KOPT-K1 (cell line): ENCODE results near the gene SPTBN2.

Experiments
- H3K27ac ChIP-seq: fragments of 200-600 bp; sonication (generic); 2 replicates; pipeline ENCODE4 v1.5.1; 2016; ENCODE audit warnings: antibody characterized with exemption, mild to moderate bottlenecking, low read depth, low read length; ENCODE audit not compliant: poor library complexity, severe bottlenecking
- H3K36me3 ChIP-seq: fragments of 200-600 bp; sonication (generic); 2 replicates; pipeline ENCODE4 v1.5.1; 2017; ENCODE audit warnings: antibody characterized with exemption, mild to moderate bottlenecking, low read length, moderate library complexity; ENCODE audit not compliant: insufficient read depth
- H3K9me3 ChIP-seq: fragments of 200-600 bp; sonication (generic); 2 replicates; pipeline ENCODE4 v1.5.1; 2017; ENCODE audit warnings: antibody characterized with exemption, low read length, mild to moderate bottlenecking; ENCODE audit not compliant: insufficient read depth, poor library complexity, severe bottlenecking

The SPTBN2 gene

GRCh38 chr11:66686801-66687750 is 41.9 kb downstream of the SPTBN2 start:
- Histone ChIP-seq H3K9me3 (no peaks in the 10 kb centered on the region), H3K27ac (no peak overlapping the region), H3K36me3 (peaks cover 67% of the 10 kb centered on the region; the same call in 1 of the 2 replicates)

- Histone ChIP-seq H3K36me3 (peaks cover 58% of the 10 kb centered on the region; the same call in 1 of the 2 replicates), H3K27ac (no peak overlapping the region), H3K9me3 (no peaks in the 10 kb centered on the region)
These were observed 42.8 kb downstream of the SPTBN2 start for GRCh38 chr11:66686100-66686785.

DNA sequence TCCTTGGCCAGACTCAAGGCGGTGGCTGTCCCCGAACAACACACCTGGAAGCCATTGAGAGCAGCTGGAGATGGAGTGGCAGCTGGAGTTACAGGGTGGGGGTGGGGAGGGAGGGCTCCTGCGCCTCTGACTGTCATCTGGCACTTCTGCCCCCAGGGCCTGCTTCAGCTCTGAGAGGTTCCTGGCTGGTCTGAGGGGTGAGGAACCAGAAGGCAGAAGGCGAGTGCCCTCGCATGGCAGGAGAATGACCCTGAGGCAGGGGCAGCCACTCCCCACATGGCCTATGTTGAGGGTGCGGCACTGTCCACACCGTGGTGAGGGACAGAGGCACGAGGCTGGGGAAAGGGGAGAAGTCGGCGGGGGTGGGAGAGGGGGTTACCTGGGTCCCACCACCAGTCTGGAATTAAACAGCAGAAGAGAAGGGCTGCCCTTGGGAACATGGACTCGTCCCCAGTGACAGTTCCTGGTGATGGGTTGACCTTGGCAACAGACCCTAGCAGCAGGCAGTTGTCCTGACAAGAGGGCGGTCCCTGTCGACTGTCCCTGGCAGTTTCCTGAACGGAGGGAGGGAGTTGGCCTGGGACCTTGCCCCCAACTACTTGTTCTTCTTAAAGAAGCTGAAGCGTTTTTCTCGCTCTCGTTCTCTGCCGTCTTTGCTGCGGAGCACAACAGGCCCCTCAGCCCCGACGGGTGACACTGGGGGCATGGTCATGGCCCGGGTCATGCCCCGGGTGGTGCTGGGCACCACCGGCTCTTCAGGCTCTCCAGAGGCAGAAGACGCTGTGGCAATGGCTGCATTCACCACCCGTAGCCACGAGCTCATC is 43.5 kb downstream of the SPTBN2 start:
- H3K9me3 ChIP-seq, result no peaks in the 10 kb centered on the region
- peaks cover 55% of the 10 kb centered on the region; the same call in 1 of the 2 replicates for H3K36me3 ChIP-seq
- H3K27ac ChIP-seq, result no peak overlapping the region

- Histone ChIP-seq H3K36me3 (peaks cover 47% of the 10 kb centered on the region; the same call in 1 of the 2 replicates), H3K9me3 (no peaks in the 10 kb centered on the region), H3K27ac (no peak overlapping the region)
These were observed 44.4 kb downstream of the SPTBN2 start for GRCh38 chr11:66684635-66685034.

- Histone ChIP-seq H3K36me3 (peaks cover 41% of the 10 kb centered on the region; the same call in 1 of the 2 replicates), H3K9me3 (no peaks in the 10 kb centered on the region), H3K27ac (no peak overlapping the region)
These were observed 45.1 kb downstream of the SPTBN2 start for GRCh38 chr11:66683877-66684276.

DNA sequence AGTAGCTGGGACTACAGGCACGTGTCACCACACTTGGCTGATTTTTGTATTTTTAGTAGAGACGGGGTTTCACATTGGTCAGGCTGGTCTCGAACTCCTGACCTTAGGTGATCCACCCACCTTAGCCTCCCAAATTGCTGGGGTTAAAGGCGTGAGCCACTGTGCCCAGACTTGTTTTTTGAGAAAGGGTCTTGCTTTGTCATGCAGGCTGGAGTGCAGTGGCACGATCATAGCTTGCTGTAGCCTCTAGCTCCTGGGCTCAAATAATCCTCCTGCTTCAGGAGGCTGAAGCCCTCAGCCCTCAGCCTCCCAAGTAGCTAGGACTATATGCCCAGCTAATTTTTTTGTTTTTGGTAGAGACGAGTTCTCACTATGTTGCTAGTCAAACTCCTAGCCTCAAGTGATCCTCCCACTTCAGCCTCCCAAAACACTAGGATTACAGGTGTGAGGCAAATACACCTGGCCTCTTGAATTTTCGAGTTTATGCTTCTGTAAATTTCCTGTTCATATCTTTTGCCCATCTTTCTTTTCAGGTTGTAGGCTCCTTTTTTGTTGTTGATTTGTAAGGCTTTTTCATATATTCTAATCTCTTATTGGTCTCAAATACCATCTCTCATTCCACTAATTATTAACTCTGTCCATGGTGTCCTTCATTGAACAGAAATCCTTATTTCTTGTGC is 47.9 kb downstream of the SPTBN2 start:
- Histone ChIP-seq H3K9me3 (no peaks in the 10 kb centered on the region), H3K36me3 (peaks cover 14% of the 10 kb centered on the region; the same call in 1 of the 2 replicates)

DNA sequence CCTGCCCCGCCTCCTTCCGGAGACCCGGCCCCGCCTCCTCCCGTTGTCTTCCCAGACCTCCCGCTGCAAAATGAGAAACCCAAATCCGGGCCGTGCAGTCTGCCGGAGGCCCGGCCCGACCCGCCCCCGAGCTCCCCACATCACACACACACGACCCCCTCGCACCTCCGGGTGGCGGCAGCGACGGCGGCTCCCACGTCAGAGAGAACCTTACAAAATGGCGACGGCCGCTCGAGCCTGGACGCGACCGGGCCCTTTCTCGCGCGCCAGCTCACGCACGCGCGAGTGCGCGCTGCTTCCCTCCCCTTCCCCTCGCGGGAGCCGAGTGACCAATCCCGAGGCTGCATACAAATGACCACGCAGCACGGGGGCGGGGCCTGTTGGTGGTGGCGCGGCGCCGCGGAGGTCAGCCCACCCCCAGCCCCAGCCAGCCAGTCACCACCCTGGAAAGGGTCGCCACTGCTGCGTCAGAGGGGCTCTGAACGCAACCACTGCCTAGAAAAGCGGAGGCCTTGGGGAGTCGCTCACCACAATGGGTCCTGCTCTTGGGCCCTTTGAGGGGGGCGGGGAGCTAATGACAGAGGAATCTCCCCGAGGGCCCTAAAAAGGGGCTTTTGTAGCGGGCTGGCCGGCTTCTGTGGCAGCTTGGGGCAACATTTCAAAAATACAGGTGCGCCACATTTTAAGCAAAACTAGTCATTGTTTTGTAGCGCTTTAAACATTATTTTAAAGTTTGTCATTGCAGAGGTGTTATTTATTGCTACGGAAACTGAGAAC is 51.2 kb downstream of the SPTBN2 start, which contains the start of gene RBM4B:
TSS of gene RBM4B (minus strand) at position 289 of the 777 bp plus-strand sequence. CDS start 808 bp downstream, outside the sequence.
- H3K27ac ChIP-seq, result peak within 1 kb of the TSS; percentile 65
- peaks cover 12% of the 10 kb centered on the region for H3K36me3 ChIP-seq
- H3K9me3 ChIP-seq, result no peaks in the 10 kb centered on the region

More for the DNA sequence above, 47.9 kb downstream of the SPTBN2 start:
- H3K27ac ChIP-seq, result no peak overlapping the region

- Histone ChIP-seq H3K27ac (peak overlapping the region; percentile 65), H3K36me3 (peaks cover 12% of the 10 kb centered on the region), H3K9me3 (no peaks in the 10 kb centered on the region)
These were observed 52.0 kb downstream of the SPTBN2 start for GRCh38 chr11:66676931-66677598.

DNA sequence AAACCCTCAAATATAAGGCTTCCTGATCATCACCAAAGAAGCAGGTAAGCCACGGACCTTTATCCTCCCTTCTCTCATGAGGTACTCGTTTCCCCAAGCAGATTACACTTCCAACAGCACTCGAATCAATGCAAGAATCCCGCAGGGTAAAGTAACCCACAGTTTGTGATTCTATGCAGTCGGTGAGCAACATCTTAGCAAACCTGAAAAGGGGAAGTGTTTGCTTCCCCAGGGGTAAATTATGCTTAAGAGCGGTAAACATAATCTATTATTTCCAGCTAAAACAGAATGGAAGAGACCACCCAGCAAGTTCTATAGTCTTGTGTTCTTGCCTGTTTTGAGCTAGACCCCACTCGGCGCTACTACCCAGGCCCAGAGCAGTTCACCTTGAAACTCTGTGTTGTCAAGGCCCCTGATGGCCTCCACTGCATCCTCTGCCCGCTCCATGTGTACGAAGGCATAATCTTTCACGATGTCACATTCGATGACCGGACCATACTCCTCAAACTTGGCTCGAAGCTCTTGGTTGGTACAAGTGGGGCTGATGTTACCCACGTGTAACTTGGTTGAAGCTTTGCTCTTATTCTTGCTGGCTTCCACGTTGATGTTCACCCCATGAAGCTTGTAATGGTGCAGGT is 52.6 kb downstream of the SPTBN2 start:
- Histone ChIP-seq H3K27ac (peak overlapping the region; percentile 65), H3K9me3 (no peaks in the 10 kb centered on the region)

DNA sequence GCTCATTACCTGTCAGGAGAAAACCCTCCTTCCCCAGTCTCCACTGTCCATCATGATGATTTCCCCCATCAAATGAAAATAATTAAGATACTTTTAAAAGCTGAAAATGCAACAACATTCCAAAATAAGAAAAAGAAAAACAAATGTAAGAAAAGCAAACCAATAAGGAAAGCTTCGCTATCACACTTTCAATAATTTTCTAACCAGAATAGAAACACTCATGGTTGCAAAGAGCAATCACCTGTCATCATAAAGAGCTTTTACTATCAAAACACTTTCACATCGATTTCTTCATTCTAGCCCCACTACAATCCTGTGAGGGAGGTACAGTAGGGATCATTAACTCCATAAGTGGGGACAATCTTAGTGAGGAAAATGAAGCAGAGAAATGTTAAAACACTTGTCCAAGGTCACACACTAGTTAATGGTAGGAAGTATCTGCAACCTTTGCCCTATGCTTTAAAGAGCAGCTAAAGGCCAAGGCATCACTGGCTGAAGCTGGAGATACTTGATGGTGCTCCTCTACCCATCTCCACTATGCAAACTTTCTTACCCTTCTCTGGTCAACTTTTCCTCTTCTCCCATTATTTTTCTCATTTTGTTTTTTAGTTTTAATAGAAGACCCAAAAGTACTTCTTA is 53.9 kb downstream of the SPTBN2 start:
- H3K27ac ChIP-seq, result no peak overlapping the region
- H3K36me3 ChIP-seq, result peaks cover 28% of the 10 kb centered on the region
- H3K9me3 ChIP-seq, result no peaks in the 10 kb centered on the region

More for the DNA sequence above, 52.6 kb downstream of the SPTBN2 start:
- H3K36me3 ChIP-seq, result peaks cover 15% of the 10 kb centered on the region

DNA sequence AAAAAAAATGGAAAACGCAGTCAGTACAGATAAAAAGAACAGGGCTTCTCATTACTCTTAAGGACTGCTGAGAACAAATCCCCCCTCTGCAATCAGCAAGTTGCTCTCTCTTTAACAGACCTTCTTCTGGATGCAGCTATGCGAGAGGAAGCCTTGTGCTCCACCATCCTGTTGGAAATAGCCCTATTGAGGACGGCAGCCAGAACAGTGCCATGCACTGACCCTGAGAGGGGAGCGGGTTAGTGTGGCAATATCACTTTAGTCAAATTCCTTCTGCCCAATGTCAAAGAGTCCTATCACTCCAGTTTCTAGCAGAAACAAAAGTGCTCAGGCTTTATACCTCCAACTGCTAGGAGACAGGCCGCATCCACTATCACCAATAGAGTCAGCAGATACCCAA is 58.2 kb downstream of the SPTBN2 start:
- peaks cover 71% of the 10 kb centered on the region for H3K36me3 ChIP-seq
- H3K27ac ChIP-seq, result no peak overlapping the region

GRCh38 chr11:66665369-66665768 is 63.6 kb downstream of the SPTBN2 start:
- H3K36me3 ChIP-seq, result peaks cover 99% of the 10 kb centered on the region
- no peaks in the 10 kb centered on the region for H3K9me3 ChIP-seq
- H3K27ac ChIP-seq, result no peak overlapping the region

More for the DNA sequence above, 58.2 kb downstream of the SPTBN2 start:
- no peaks in the 10 kb centered on the region for H3K9me3 ChIP-seq
